ENCODE data around the gene POLD4.

DNA sequence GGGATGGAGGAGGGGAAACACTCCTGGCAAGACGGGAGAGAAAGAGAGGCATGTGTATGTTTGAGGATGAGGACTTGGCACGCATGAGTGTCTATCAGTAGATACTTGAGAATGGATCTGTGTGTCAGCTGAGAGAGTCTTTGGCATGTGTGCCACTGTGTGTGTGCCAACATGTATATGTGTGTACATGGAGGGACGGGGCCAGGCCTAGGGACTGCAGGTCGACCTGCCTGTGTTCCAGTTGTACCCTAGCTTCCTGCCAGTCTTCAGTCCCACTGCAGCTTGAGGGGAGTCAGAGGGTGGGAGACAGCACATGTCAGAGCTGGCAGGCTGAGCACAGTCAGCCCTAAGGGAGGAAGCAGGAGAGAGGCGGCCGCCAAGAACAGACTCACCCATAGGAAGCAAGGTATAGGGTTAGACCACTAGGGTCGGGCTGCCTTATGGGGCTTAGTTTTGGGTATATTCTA is 14.4 kb upstream of the POLD4 start:
- TF ChIP-seq, protein P1, sequence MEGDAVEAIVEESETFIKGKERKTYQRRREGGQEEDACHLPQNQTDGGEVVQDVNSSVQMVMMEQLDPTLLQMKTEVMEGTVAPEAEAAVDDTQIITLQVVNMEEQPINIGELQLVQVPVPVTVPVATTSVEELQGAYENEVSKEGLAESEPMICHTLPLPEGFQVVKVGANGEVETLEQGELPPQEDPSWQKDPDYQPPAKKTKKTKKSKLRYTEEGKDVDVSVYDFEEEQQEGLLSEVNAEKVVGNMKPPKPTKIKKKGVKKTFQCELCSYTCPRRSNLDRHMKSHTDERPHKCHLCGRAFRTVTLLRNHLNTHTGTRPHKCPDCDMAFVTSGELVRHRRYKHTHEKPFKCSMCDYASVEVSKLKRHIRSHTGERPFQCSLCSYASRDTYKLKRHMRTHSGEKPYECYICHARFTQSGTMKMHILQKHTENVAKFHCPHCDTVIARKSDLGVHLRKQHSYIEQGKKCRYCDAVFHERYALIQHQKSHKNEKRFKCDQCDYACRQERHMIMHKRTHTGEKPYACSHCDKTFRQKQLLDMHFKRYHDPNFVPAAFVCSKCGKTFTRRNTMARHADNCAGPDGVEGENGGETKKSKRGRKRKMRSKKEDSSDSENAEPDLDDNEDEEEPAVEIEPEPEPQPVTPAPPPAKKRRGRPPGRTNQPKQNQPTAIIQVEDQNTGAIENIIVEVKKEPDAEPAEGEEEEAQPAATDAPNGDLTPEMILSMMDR (IDR thresholded peaks at IDR 0.05; ENCODE audit: insufficient read depth, low read length), result no peak
- no peak for TF ChIP-seq POLR2AphosphoS5 (IDR thresholded peaks at IDR 0.05; ENCODE audit: low read depth)
- TF ChIP-seq GABPA (IDR thresholded peaks at IDR 0.05; ENCODE audit: low read depth), result no peak
- TF ChIP-seq, protein P2, sequence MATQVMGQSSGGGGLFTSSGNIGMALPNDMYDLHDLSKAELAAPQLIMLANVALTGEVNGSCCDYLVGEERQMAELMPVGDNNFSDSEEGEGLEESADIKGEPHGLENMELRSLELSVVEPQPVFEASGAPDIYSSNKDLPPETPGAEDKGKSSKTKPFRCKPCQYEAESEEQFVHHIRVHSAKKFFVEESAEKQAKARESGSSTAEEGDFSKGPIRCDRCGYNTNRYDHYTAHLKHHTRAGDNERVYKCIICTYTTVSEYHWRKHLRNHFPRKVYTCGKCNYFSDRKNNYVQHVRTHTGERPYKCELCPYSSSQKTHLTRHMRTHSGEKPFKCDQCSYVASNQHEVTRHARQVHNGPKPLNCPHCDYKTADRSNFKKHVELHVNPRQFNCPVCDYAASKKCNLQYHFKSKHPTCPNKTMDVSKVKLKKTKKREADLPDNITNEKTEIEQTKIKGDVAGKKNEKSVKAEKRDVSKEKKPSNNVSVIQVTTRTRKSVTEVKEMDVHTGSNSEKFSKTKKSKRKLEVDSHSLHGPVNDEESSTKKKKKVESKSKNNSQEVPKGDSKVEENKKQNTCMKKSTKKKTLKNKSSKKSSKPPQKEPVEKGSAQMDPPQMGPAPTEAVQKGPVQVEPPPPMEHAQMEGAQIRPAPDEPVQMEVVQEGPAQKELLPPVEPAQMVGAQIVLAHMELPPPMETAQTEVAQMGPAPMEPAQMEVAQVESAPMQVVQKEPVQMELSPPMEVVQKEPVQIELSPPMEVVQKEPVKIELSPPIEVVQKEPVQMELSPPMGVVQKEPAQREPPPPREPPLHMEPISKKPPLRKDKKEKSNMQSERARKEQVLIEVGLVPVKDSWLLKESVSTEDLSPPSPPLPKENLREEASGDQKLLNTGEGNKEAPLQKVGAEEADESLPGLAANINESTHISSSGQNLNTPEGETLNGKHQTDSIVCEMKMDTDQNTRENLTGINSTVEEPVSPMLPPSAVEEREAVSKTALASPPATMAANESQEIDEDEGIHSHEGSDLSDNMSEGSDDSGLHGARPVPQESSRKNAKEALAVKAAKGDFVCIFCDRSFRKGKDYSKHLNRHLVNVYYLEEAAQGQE (IDR thresholded peaks at IDR 0.05; ENCODE audit: insufficient replicate concordance, low read depth), result no peak

All from HL-60 (cell line).